Sigmoid colon (tissue), 4 donors: Measurements from ENCODE around the gene CCR5.

Experiments used
- EP300 ChIP-seq, 4 donors: sonication (generic); formaldehyde crosslinking; IDR thresholded peaks; one replicate each; pipeline ENCODE4 v1.6.1; 2017; ENCODE audit warnings: antibody characterized with exemption in 4 of 4
- POLR2A ChIP-seq, 2 donors: fragments of 450-650 bp; IDR thresholded peaks; one replicate each; pipeline ENCODE4 v1.6.1; 2016; ENCODE audit warnings: antibody characterized with exemption in 2 of 2, mild to moderate bottlenecking in 2 of 2, moderate library complexity in 2 of 2
- POLR2AphosphoS5 ChIP-seq, 4 donors: sonication (generic); formaldehyde crosslinking; IDR thresholded peaks; one replicate each; pipeline ENCODE4 v1.6.1; 2017; ENCODE audit warnings: antibody characterized with exemption in 4 of 4
- TF ChIP-seq, protein P1 (sequence below), 4 experiments: fragments of 450-650 bp in 3 of 4; fragments of 200-600 bp in 1 of 4; IDR thresholded peaks; one replicate each; pipeline ENCODE4 v1.5.1; 2016 to 2019; ENCODE audit warnings: antibody characterized with exemption in 4 of 4, mild to moderate bottlenecking in 3 of 4, moderate library complexity in 2 of 4

DNA sequence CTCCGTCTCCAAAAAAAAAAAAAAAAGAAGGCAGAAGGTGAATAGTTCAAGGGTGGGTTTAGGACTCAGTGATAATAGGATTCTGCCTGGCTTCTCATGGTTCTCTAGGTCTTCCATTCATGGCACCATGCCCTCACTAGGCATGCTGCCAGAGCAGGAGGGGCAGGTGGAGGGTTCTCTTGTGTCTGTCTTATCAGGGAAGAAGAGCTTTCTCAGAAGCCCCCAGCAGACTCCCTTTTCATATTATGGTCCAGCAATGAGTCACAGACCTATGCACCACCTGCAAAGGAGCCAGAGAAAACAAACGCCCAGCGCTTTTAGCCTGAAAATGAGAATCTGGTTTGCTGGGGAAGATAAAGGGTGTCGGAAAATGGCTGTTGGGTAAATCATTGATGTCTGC lies 13.8 kb upstream of the CCR5 start:
- TF ChIP-seq, protein P1, sequence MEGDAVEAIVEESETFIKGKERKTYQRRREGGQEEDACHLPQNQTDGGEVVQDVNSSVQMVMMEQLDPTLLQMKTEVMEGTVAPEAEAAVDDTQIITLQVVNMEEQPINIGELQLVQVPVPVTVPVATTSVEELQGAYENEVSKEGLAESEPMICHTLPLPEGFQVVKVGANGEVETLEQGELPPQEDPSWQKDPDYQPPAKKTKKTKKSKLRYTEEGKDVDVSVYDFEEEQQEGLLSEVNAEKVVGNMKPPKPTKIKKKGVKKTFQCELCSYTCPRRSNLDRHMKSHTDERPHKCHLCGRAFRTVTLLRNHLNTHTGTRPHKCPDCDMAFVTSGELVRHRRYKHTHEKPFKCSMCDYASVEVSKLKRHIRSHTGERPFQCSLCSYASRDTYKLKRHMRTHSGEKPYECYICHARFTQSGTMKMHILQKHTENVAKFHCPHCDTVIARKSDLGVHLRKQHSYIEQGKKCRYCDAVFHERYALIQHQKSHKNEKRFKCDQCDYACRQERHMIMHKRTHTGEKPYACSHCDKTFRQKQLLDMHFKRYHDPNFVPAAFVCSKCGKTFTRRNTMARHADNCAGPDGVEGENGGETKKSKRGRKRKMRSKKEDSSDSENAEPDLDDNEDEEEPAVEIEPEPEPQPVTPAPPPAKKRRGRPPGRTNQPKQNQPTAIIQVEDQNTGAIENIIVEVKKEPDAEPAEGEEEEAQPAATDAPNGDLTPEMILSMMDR (IDR thresholded peaks at IDR 0.05) = no peak
- TF ChIP-seq POLR2A (IDR thresholded peaks at IDR 0.05) (no peak), POLR2AphosphoS5 (IDR thresholded peaks at IDR 0.05) (no peak), EP300 (IDR thresholded peaks at IDR 0.05) (no peak)
